B cell (primary cell): Measurements from ENCODE around the gene ENO3. TPM values are rescaled to one million over a fixed set of nuclear protein-coding genes. Genes with fewer than 3 reads are reported as not detected.

Experiments used
- ATAC-seq: fragments of 200-7000 bp; cut with Tn5 transposase; one replicate; pipeline ENCODE4 v1.10.0; 2021; ENCODE audit warnings: low read depth, mild to moderate bottlenecking, moderate number of reproducible peaks, moderate library complexity
- CTCF ChIA-PET: fragments of 350-600 bp; sonication (Branson Sonifier 250); formaldehyde crosslinking; loops from one replicate; lab custom pipeline; 2021; ENCODE audit warnings: antibody characterized with exemption, inconsistent platforms; lab: Charles Lee
- POLR2A ChIA-PET: fragments of 350-600 bp; sonication (Branson Sonifier 250); formaldehyde crosslinking; loops from one replicate; lab custom pipeline; 2021; ENCODE audit warnings: antibody characterized with exemption; lab: Charles Lee
- DNase-seq: peaks from one replicate; pipeline ENCODE4 v3.0.0; 2013
- H2AFZ ChIP-seq: 2 replicates; pipeline ENCODE4 v1.6.1; 2012; ENCODE audit warnings: mild to moderate bottlenecking, low read depth, low read length; ENCODE audit not compliant: insufficient read depth, poor library complexity, severe bottlenecking
- H3K27ac ChIP-seq, 2 donors: 1 replicate in 1 of 2; 2 replicates in 1 of 2; pipeline ENCODE4 v1.5.1; 2012 to 2013; ENCODE audit warnings: low read length in 2 of 2, mild to moderate bottlenecking in 2 of 2, moderate library complexity in 1 of 2
- H3K27me3 ChIP-seq, 4 experiments: fragments of 200-600 bp in 1 of 4; sonication (generic) in 1 of 4; replicated peaks in 1 of 4; 1 replicate in 2 of 4; 2 replicates in 2 of 4; pipeline versions ENCODE4 v1.6.1 to v1.7.0; 2013 to 2016; ENCODE audit warnings: low read length in 3 of 4, mild to moderate bottlenecking in 2 of 4, mixed read lengths in 1 of 4, moderate library complexity in 1 of 4; ENCODE audit not compliant: insufficient read depth in 4 of 4, control insufficient read depth in 3 of 4; ENCODE audit errors: control extremely low read depth in 1 of 4
- H3K36me3 ChIP-seq, 2 experiments: replicated peaks in 1 of 2; 1 replicate in 1 of 2; 2 replicates in 1 of 2; pipeline versions ENCODE4 v1.6.1 to v1.7.1; 2013; ENCODE audit warnings: low read length in 1 of 2; ENCODE audit not compliant: insufficient read depth in 2 of 2, control insufficient read depth in 1 of 2; ENCODE audit errors: control extremely low read depth in 1 of 2, extremely low read depth in 1 of 2
- H3K4me1 ChIP-seq, 2 donors: fragments of 200-600 bp in 1 of 2; sonication (generic) in 1 of 2; 1 replicate in 1 of 2; 2 replicates in 1 of 2; pipeline versions ENCODE4 v1.5.1 to v1.6.1; 2013 to 2017; ENCODE audit warnings: low read length in 2 of 2; ENCODE audit not compliant: control insufficient read depth in 2 of 2, insufficient read depth in 2 of 2
- H3K4me2 ChIP-seq: replicated peaks from 2 replicates; pipeline ENCODE3; 2012; ENCODE audit warnings: mild to moderate bottlenecking, low read depth, low read length; ENCODE audit not compliant: poor library complexity, severe bottlenecking
- H3K4me3 ChIP-seq, 5 experiments: fragments of 200-600 bp in 1 of 5; sonication (generic) in 1 of 5; 1 replicate in 3 of 5; 2 replicates in 2 of 5; pipeline versions ENCODE4 v1.5.1 to v1.7.0; 2011 to 2016; ENCODE audit warnings: low read length in 4 of 5, mild to moderate bottlenecking in 4 of 5, low read depth in 2 of 5, control low read depth in 1 of 5, moderate library complexity in 1 of 5; ENCODE audit not compliant: insufficient read depth in 1 of 5; ENCODE audit errors: control extremely low read depth in 1 of 5, extremely low read depth in 1 of 5
- H3K79me2 ChIP-seq: fragments of 200-600 bp; sonication (generic); one replicate; pipeline ENCODE4 v1.6.0; 2016; ENCODE audit warnings: low read length; ENCODE audit not compliant: control insufficient read depth, insufficient read depth
- H3K9ac ChIP-seq: fragments of 200-600 bp; sonication (generic); 2 replicates; pipeline ENCODE4 v1.6.1; 2017; ENCODE audit warnings: mild to moderate bottlenecking, low read length, moderate library complexity
- H3K9me3 ChIP-seq, 3 donors: one replicate each; pipeline versions ENCODE4 v1.6.1 to v1.7.1; 2013; ENCODE audit warnings: low read length in 2 of 3; ENCODE audit not compliant: control insufficient read depth in 2 of 3, insufficient read depth in 1 of 3; ENCODE audit errors: control extremely low read depth in 1 of 3
- H4K20me1 ChIP-seq: 2 replicates; pipeline ENCODE4 v1.6.0; 2012; ENCODE audit warnings: mild to moderate bottlenecking, low read length; ENCODE audit not compliant: insufficient read depth, control insufficient read depth, poor library complexity, severe bottlenecking
- H3K27ac Mint-ChIP-seq: one replicate; pipeline ENCODE4 v1.8.0; 2021; ENCODE audit warnings: mixed read lengths
- H3K27me3 Mint-ChIP-seq: one replicate; pipeline ENCODE4 v1.8.0; 2021; ENCODE audit warnings: mixed read lengths
- H3K4me1 Mint-ChIP-seq: one replicate; pipeline ENCODE4 v1.8.0; 2021; ENCODE audit warnings: mixed read lengths
- H3K4me3 Mint-ChIP-seq: one replicate; pipeline ENCODE4 v1.8.0; 2021; ENCODE audit warnings: mixed read lengths
- H3K9me3 Mint-ChIP-seq: one replicate; pipeline ENCODE4 v1.8.0; 2022; ENCODE audit warnings: mixed read lengths; ENCODE audit not compliant: insufficient read depth
- CTCF ChIP-seq: fragments of 200-600 bp; IDR thresholded peaks from one replicate; pipeline ENCODE4 v1.8.0; 2022; ENCODE audit warnings: antibody characterized with exemption, mild to moderate bottlenecking
- EZH2 ChIP-seq: IDR thresholded peaks from 2 replicates; pipeline ENCODE4 v1.6.1; 2012; ENCODE audit warnings: borderline replicate concordance, low read depth, mild to moderate bottlenecking, moderate library complexity, low read length; ENCODE audit not compliant: insufficient read depth, poor library complexity, severe bottlenecking
- WGBS: methylation state at CpG from one replicate; pipeline ENCODE4 v1.1.5; 2013; ENCODE audit warnings: missing lambda C conversion rate; ENCODE audit not compliant: insufficient coverage; 5-methylcytosine and 5-hydroxymethylcytosine counted together
- intact Hi-C: fragments of 100-400 bp; cut with micrococcal nuclease; formaldehyde crosslinking; loops from one replicate; pipeline ENCODE4 v1.10.0; 2022
- polyA plus RNA-seq: library from polyadenylated mRNA; depleted of rRNA; stranded (reverse); fragments of >200 nt; gene quantifications from 2 replicates; pipeline ENCODE4 v1.2.3, GENCODE V29; 2012
- total RNA-seq, 2 donors: library from RNA; stranded (reverse); fragments of 120-200 nt in 1 of 2; gene quantifications; 1 replicate in 1 of 2; 2 replicates in 1 of 2; pipeline versions ENCODE4 v1.2.3 to v1.2.4, GENCODE V29; 2013 to 2022

The ENO3 gene
- total and polyA plus RNA-seq, 2 donors (not counting 1 experiment from before 2014, with no cell fraction given), result 34.8 to 50.1 TPM

DNA sequence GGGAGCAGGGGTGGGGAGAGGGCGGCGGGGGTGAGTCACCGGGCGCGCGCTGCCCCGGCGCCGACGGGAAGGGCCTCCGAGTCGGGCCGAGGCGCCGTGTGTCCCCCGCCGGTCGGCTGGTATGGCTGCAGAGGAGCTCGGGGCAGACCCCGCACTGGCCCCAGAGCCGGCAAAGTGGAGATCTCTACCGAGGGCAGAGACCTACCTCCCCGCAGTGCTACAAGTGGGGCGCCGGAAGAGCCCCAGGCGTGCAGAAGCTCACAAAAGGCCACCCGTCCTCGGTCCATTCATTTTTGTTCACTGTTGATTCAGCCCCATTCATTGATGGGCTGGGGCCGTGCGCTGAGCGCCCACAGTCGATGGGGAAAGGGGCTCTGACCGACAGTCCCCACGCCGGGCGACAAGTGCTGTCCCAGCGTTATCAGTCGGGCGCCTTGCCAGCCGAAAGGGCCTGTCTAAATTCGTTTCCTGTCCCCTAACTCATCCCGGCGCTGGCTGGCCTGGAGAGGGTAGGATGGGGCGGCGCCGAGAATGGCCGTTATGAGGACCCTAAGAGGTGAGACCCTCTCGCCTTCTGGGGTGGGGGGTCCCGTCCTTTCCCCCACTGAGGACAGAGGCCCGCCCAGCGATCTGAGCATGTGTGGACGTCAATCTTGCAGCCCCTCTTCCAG, 709 bp upstream of the ENO3 start:
- peak overlapping the region; percentile 97 for H2AFZ ChIP-seq
- H3K9me3 ChIP-seq, result no peaks in the 10 kb centered on the region
- DNase-seq, result peak; percentile 66
- peaks cover 0 to 17% of the 10 kb centered on the region in 2 experiments for H3K36me3 ChIP-seq
- Mint-ChIP-seq H3K27ac (peak overlapping the region; percentile 90), H3K27me3 (no peaks in the 10 kb centered on the region), H3K9me3 (no peaks in the 10 kb centered on the region), H3K4me1 (peaks cover 33% of the 10 kb centered on the region), H3K4me3 (peak overlapping the region; percentile 85)
- CTCF ChIA-PET, result interaction anchor here (1.2 to 3.0 kb wide), 2 partner anchors 17 to 41 kb away, joined by 3 to 16 read pairs; partner anchors contain the start of gene SPAG7
- H3K4me3 ChIP-seq, result peak overlapping the region; percentile 21 to 99 (median 96)
- peaks cover 24 to 32% of the 10 kb centered on the region in 2 donors for H3K4me1 ChIP-seq
- peaks cover 37% of the 10 kb centered on the region for H3K79me2 ChIP-seq
- H3K9ac ChIP-seq, result peak overlapping the region; percentile 97
- POLR2A ChIA-PET, result interaction anchor here (0.7 to 4.9 kb wide), 3 partner anchors 10 to 17 kb away, joined by 3 to 81 read pairs (median 38); partner anchors contain the start of genes RNF167, SLC25A11 and SPAG7
- no peaks in the 10 kb centered on the region for H3K27me3 ChIP-seq
- TF ChIP-seq CTCF, result no peak
- no peak for TF ChIP-seq EZH2
- peak overlapping the region; percentile 55 to 93 for H3K27ac ChIP-seq
- peak overlapping the region; percentile 98 for H3K4me2 ChIP-seq
- no peak for ATAC-seq
- intact Hi-C loops, result no loop called here
- 7% methylated on average over 48 of the region's 52 CpGs for WGBS
- peaks cover 30% of the 10 kb centered on the region for H4K20me1 ChIP-seq

DNA sequence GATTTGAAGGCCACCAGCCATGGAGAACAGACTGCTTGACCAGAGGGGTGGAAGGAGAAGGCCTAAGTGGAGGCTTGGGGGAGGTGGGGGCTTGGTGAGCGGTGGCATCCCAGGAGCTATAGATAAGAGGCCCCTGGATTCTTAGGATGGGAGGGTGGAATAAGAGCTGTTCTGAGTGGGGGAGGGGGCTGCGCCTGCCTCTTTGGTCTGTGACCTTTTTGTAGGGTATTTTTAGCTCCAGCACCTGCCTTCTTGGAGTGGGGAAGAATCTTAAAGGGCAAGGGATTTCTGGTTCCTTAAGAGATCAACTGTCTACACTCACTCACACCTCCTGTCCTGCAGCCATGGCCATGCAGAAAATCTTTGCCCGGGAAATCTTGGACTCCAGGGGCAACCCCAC, 567 bp downstream of the ENO3 start:
- Histone ChIP-seq H3K4me2 (no peak overlapping the region), H3K36me3 (peaks cover 0 to 4% of the 10 kb centered on the region in 2 experiments), H4K20me1 (peaks cover 17% of the 10 kb centered on the region), H3K27me3 (no peaks in the 10 kb centered on the region), H3K9ac (no peak overlapping the region), H3K4me1 (peaks cover 11 to 19% of the 10 kb centered on the region in 2 donors), H3K4me3 (no peak overlapping the region), H3K27ac (no peak overlapping the region), H3K79me2 (peaks cover 25% of the 10 kb centered on the region), H2AFZ (no peak overlapping the region), H3K9me3 (no peaks in the 10 kb centered on the region)
- intact Hi-C loops, result no loop called here
- CTCF ChIA-PET, result interaction anchor here (1.0 to 1.2 kb wide), 4 partner anchors 11 to 167 kb away, joined by 3 to 4 read pairs (median 3); no protein-coding TSS in a partner anchor
- no peak for DNase-seq
- Mint-ChIP-seq H3K4me1 (peaks cover 21% of the 10 kb centered on the region), H3K4me3 (peak overlapping the region; percentile 85), H3K27ac (peak overlapping the region; percentile 53), H3K9me3 (no peaks in the 10 kb centered on the region), H3K27me3 (no peaks in the 10 kb centered on the region)
- POLR2A ChIA-PET, result interaction anchor here (0.6 to 0.9 kb wide), 3 partner anchors 12 to 538 kb away, joined by 4 to 6 read pairs (median 5); no protein-coding TSS in a partner anchor
- no peak for ATAC-seq
- TF ChIP-seq EZH2 (no peak), CTCF (no peak)
- 100% methylated on average over 2 of the region's 3 CpGs for WGBS
